SK-MEL-5 (cell line): ENCODE data around the gene FEN1. TPM values are rescaled to one million over a fixed set of nuclear protein-coding genes. Genes with fewer than 3 reads are reported as not detected.

ENCODE experiments used
- DNase-seq: peaks from one replicate; pipeline ENCODE4 v3.0.0-alpha.2; 2016; ENCODE audit warnings: low read depth, low spot score
- in situ Hi-C: cut with HindIII; loops from 2 replicates; pipeline ENCODE4 v1.10.0; 2016; ENCODE audit warnings: low sequenced_read_pairs, high pct_unique_total_duplicates, low pct_unique_long_range_greater_than_20kb
- polyA plus RNA-seq, 2 experiments: library from polyadenylated mRNA; depleted of rRNA; stranded (reverse); fragments of >200 nt; gene quantifications; 2 replicates each; pipeline ENCODE4 v1.2.3, GENCODE V29; 2015
- total RNA-seq: library from RNA; depleted of rRNA; stranded (reverse); fragments of >200 nt; shearing (Covaris generic); gene quantifications from 2 replicates; pipeline ENCODE4 v1.2.3, GENCODE V29; 2014; rRNA removed

Gene FEN1
- 65.4 and 65.8 TPM in 2 replicates for total RNA-seq
- polyA plus RNA-seq (2015; cell fraction: cytosol; rRNA removed): 73.1 and 79.3 TPM in 2 replicates
- polyA plus RNA-seq (2015; cell fraction: nucleus; rRNA removed): 13.1 and 18.1 TPM in 2 replicates

- in situ Hi-C loops: no loop called here
- DNase-seq: peak; percentile 94
Measured at GRCh38 chr11:61792310-61793082, at the start of gene FEN1, which contains the start of gene TMEM258. FEN1 (plus strand) TSS chr11:61792911; CDS start chr11:61795362, 2,451 bp downstream. TMEM258 (minus strand) TSS chr11:61792599; CDS start chr11:61792558, 41 bp downstream.

- in situ Hi-C loops: no loop called here
- no peak for DNase-seq
Measured at GRCh38 chr11:61743486-61744095, 49.1 kb upstream of the FEN1 start.

GRCh38 chr11:61744181-61744580 is 48.5 kb upstream of the FEN1 start:
- no peak for DNase-seq
- in situ Hi-C loops: no loop called here

GRCh38 chr11:61744609-61745156 is 48.0 kb upstream of the FEN1 start:
- in situ Hi-C loops: no loop called here
- no peak for DNase-seq

GRCh38 chr11:61745781-61746441 is 46.8 kb upstream of the FEN1 start:
- in situ Hi-C loops: no loop called here
- DNase-seq: no peak

GRCh38 chr11:61746442-61747191 is 46.1 kb upstream of the FEN1 start:
- no peak for DNase-seq
- in situ Hi-C loops: no loop called here

GRCh38 chr11:61747192-61747966 is 45.3 kb upstream of the FEN1 start:
- peak; percentile 58 for DNase-seq
- in situ Hi-C loops: no loop called here

- in situ Hi-C loops: no loop called here
- DNase-seq: no peak
Measured at GRCh38 chr11:61747967-61748285, 44.8 kb upstream of the FEN1 start.

GRCh38 chr11:61749591-61750217 is 43.0 kb upstream of the FEN1 start:
- in situ Hi-C loops: no loop called here
- DNase-seq: peak; percentile 50

- in situ Hi-C loops: no loop called here
- no peak for DNase-seq
Measured at GRCh38 chr11:61750631-61751273, 42.0 kb upstream of the FEN1 start.

- no peak for DNase-seq
- in situ Hi-C loops: no loop called here
Measured at GRCh38 chr11:61751384-61751783, 41.3 kb upstream of the FEN1 start.

- peak; percentile 38 for DNase-seq
- in situ Hi-C loops: no loop called here
Measured at GRCh38 chr11:61752117-61752924, 40.4 kb upstream of the FEN1 start, which contains the start of gene MYRF. MYRF (plus strand) TSS chr11:61752636; CDS start chr11:61752745, 109 bp downstream.

GRCh38 chr11:61752925-61753521 is 39.7 kb upstream of the FEN1 start:
- DNase-seq: no peak
- in situ Hi-C loops: no loop called here

GRCh38 chr11:61753672-61754071 is 39.0 kb upstream of the FEN1 start:
- in situ Hi-C loops: no loop called here
- DNase-seq: no peak
